Measurements from ENCODE around the gene PDK1.

The PDK1 gene

GRCh38 chr2:172600557-172601008 lies 44.7 kb downstream of the PDK1 start:
- DNase-seq = no peak

- DNase-seq = no peak
Measured at GRCh38 chr2:172606285-172606684, 50.4 kb downstream of the PDK1 start.

- DNase-seq = no peak
Measured at GRCh38 chr2:172607379-172607928, 51.6 kb downstream of the PDK1 start.

- no peak for DNase-seq
Measured at GRCh38 chr2:172609488-172609887, 53.6 kb downstream of the PDK1 start.

GRCh38 chr2:172612051-172612450 lies 56.2 kb downstream of the PDK1 start:
- DNase-seq = no peak

- DNase-seq = no peak
Measured at GRCh38 chr2:172613040-172613439, 57.1 kb downstream of the PDK1 start.

GRCh38 chr2:172613615-172614231 lies 57.8 kb downstream of the PDK1 start:
- DNase-seq = no peak

- no peak for DNase-seq
Measured at GRCh38 chr2:172614932-172615331, 59.0 kb downstream of the PDK1 start.

GRCh38 chr2:172615727-172616261 lies 59.9 kb downstream of the PDK1 start:
- no peak for DNase-seq

GRCh38 chr2:172617115-172617514 lies 61.2 kb downstream of the PDK1 start:
- DNase-seq = no peak

- no peak for DNase-seq
Measured at GRCh38 chr2:172623249-172623965, 67.5 kb downstream of the PDK1 start.

GRCh38 chr2:172624996-172625395 lies 69.1 kb downstream of the PDK1 start:
- DNase-seq = no peak

- no peak for DNase-seq
Measured at GRCh38 chr2:172627181-172627580, 71.3 kb downstream of the PDK1 start.

- DNase-seq = no peak
Measured at GRCh38 chr2:172628085-172628484, 72.2 kb downstream of the PDK1 start.

- DNase-seq = no peak
Measured at GRCh38 chr2:172629586-172629985, 73.7 kb downstream of the PDK1 start.

GRCh38 chr2:172630181-172630580 lies 74.3 kb downstream of the PDK1 start:
- no peak for DNase-seq

- no peak for DNase-seq
Measured at GRCh38 chr2:172634477-172634876, 78.6 kb downstream of the PDK1 start.

GRCh38 chr2:172635548-172635947 lies 79.7 kb downstream of the PDK1 start:
- DNase-seq = no peak

GRCh38 chr2:172639256-172639655 lies 83.4 kb downstream of the PDK1 start:
- no peak for DNase-seq

- no peak for DNase-seq
Measured at GRCh38 chr2:172639823-172640222, 83.9 kb downstream of the PDK1 start.

- no peak for DNase-seq
Measured at GRCh38 chr2:172640389-172640788, 84.5 kb downstream of the PDK1 start.

- DNase-seq = no peak
Measured at GRCh38 chr2:172642301-172643020, 86.6 kb downstream of the PDK1 start.

- DNase-seq = no peak
Measured at GRCh38 chr2:172643142-172643541, 87.3 kb downstream of the PDK1 start.

Measured in activated naive CD4-positive, alpha-beta T cell treated with anti-CD3 and anti-CD28 coated beads, Interleukin-2, amount 50 U/mL, for 16 hours (primary cell).